ENCODE measurements around the gene COL24A1. TPM values are rescaled to one million over a fixed set of nuclear protein-coding genes. Genes with fewer than 3 reads are reported as not detected.
A peak's percentile ranks its signal among the peaks of the same experiment; 100 is the strongest.

COL24A1 gene
- total RNA-seq, 1 experiment from 2014 or later, result 0.35 TPM

DNA sequence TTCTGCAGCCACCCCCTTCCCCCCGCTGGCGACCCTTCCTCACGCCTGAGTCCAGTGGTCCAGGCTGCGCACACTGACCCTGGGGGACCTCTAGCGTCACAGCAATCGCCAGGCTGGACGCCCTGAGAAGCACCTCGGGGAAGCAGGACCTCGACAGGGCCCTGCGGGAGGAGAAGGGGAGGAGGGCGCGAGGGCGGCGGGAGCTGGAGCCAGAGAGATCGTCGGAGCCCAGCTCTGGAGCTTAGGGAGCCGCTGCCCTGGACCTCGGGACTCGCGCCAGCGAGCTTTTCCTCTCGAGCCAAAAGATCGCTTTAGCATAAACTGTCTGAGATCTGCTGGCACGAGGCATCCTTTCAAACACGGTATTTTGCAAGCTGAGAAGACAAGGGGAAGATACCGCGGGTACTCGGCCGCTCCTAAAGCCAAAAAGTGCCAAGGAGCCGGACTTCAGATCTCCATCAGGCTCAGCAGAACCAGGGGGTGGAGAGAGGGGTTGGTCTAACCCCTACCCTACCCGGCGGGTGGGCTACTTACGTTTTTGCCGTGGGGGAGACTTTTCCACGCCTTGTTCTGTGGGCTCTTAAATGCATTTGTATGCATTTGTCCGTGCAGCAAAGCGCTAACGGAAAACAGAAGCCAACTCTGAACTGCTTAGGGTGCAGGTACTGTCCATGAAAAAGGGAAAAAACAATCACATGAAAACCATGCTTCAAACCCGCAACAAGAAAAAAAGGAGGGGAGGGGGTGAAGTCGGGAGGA, 586 bp downstream of the COL24A1 start:
- no peak overlapping the region for H2BK20ac ChIP-seq (ENCODE audit: low read depth, low read length, poor library complexity, severe bottlenecking)
- H3K27me3 ChIP-seq (ENCODE audit: insufficient read depth, low read length), result peaks cover 24% of the 10 kb centered on the region
- no peak overlapping the region for H2AK5ac ChIP-seq (ENCODE audit: insufficient read length, low read length)
- no peak overlapping the region for H4K91ac ChIP-seq (ENCODE audit: insufficient read length, low read depth, low read length)
- H4K8ac ChIP-seq (replicated peaks; ENCODE audit: insufficient read length, low read depth, low read length), result no peak overlapping the region
- no peaks in the 10 kb centered on the region for H4K20me1 ChIP-seq (ENCODE audit: control insufficient read depth, insufficient read depth, insufficient read length)
- H3K23me2 ChIP-seq (ENCODE audit: insufficient read length, low read depth, low read length, poor library complexity, severe bottlenecking), result peaks cover 16% of the 10 kb centered on the region
- no peak overlapping the region for H3K4ac ChIP-seq (ENCODE audit: low read depth, low read length)
- no peak overlapping the region for H2BK12ac ChIP-seq (ENCODE audit: insufficient read length, low read depth, low read length)
- Mint-ChIP-seq H3K4me3 (peak overlapping the region; percentile 67 to 76), H3K27me3 (ENCODE audit: low read depth) (peaks cover 87% of the 10 kb centered on the region), H3K9me3 (peaks cover 0 to 4% of the 10 kb centered on the region in 2 experiments; a peak in 1 of 5 replicates), H3K36me3 (ENCODE audit: insufficient read depth in 1 of 3, low read depth in 3 of 3) (no peaks in the 10 kb centered on the region), H3K4me1 (peaks cover 14 to 22% of the 10 kb centered on the region in 2 experiments; a peak in 3 of 4 replicates), H3K27ac (no peak overlapping the region)
- H3K18ac ChIP-seq (ENCODE audit: insufficient read length, low read depth, low read length), result no peak overlapping the region
- DNase-seq, result peak; percentile 38
- H3K56ac ChIP-seq (ENCODE audit: insufficient read length, low read depth, low read length), result no peak overlapping the region
- no peaks in the 10 kb centered on the region for H3K79me2 ChIP-seq (ENCODE audit: insufficient read depth, low read length)
- no peak overlapping the region for H3K27ac ChIP-seq (ENCODE audit: insufficient read length, low read depth, low read length)
- H3K23ac ChIP-seq (ENCODE audit: insufficient read length, low read depth, low read length), result no peak overlapping the region
- H4K5ac ChIP-seq (ENCODE audit: insufficient read length, low read depth, low read length), result no peak overlapping the region
- H3K79me1 ChIP-seq (ENCODE audit: insufficient read depth, low read depth, low read length, poor library complexity, severe bottlenecking), result no peaks in the 10 kb centered on the region
- H2BK5ac ChIP-seq (ENCODE audit: insufficient read length, low read length), result no peak overlapping the region
- no peaks in the 10 kb centered on the region for H3K9me3 ChIP-seq (ENCODE audit: control insufficient read depth, low read depth, low read length)
- peaks cover 2% of the 10 kb centered on the region; the same call in 1 of the 2 replicates for H3K4me1 ChIP-seq (ENCODE audit: insufficient read depth, low read length)
- H3K9ac ChIP-seq (ENCODE audit: extremely low read depth, insufficient read length, low read length), result no peak overlapping the region
- WGBS (ENCODE audit: extremely low coverage, insufficient read length, low lambda C conversion rate), result no CpG with 5 or more reads among the region's 40 CpGs
- no peak overlapping the region for H3K14ac ChIP-seq (ENCODE audit: insufficient read depth, low read length)
- peak overlapping the region; percentile 70 for H2AFZ ChIP-seq (ENCODE audit: low read length)
- no peak overlapping the region for H3T11ph ChIP-seq (ENCODE audit: low read length)
- H2BK15ac ChIP-seq (ENCODE audit: low read depth, low read length), result no peak overlapping the region
- H2BK120ac ChIP-seq (ENCODE audit: low read depth, low read length, poor library complexity, severe bottlenecking), result no peak overlapping the region
- peak overlapping the region; percentile 99 for H3K4me2 ChIP-seq (ENCODE audit: insufficient read depth, insufficient read length, low read length)
- TF ChIP-seq CTCF (conservative IDR thresholded peaks at IDR 0.05), result no peak
